ENCODE data around the gene OSBP2.

- TF ChIP-seq MAX (IDR thresholded peaks at IDR 0.05) (no peak), CTCF (IDR thresholded peaks at IDR 0.05) (no peak), JUN (IDR thresholded peaks at IDR 0.05) (no peak), ZFP36 (IDR thresholded peaks at IDR 0.05; ENCODE audit: borderline replicate concordance, partially characterized antibody) (no peak), POLR2A (IDR thresholded peaks at IDR 0.05; ENCODE audit: low read length) (no peak), MYC (IDR thresholded peaks at IDR 0.05; ENCODE audit: borderline replicate concordance, low read length) (no peak), PBX3 (IDR thresholded peaks at IDR 0.05) (no peak)
Measured at GRCh38 chr22:30816413-30816812, 121.7 kb downstream of the OSBP2 start.

Data from A549 (cell line).